GM12874 (cell line): ENCODE data around the gene RCCD1.

Experiments used
- CTCF ChIP-seq: IDR thresholded peaks from 2 replicates; pipeline ENCODE4 v1.5.1; 2011; ENCODE audit warnings: low read depth, mild to moderate bottlenecking, control low read depth, low read length, moderate library complexity; ENCODE audit not compliant: insufficient read depth

The RCCD1 gene

GRCh38 chr15:90945091-90945490, 9.6 kb upstream of the RCCD1 start:
- no peak for TF ChIP-seq CTCF

- no peak for TF ChIP-seq CTCF
Observed at GRCh38 chr15:90946538-90946937, 8.1 kb upstream of the RCCD1 start.

- TF ChIP-seq CTCF, result no peak
Observed at GRCh38 chr15:90946941-90947576, 7.6 kb upstream of the RCCD1 start.

GRCh38 chr15:90947577-90948357, 6.9 kb upstream of the RCCD1 start:
- TF ChIP-seq CTCF, result no peak

GRCh38 chr15:90948506-90948905, 6.2 kb upstream of the RCCD1 start:
- no peak for TF ChIP-seq CTCF

GRCh38 chr15:90949979-90950675, 4.6 kb upstream of the RCCD1 start:
- TF ChIP-seq CTCF, result no peak

GRCh38 chr15:90950676-90951075, 4.0 kb upstream of the RCCD1 start:
- TF ChIP-seq CTCF, result no peak
